ENCODE results near the gene NKAIN2. TPM values are rescaled to one million over a fixed set of nuclear protein-coding genes. Genes with fewer than 3 reads are reported as not detected.

Gene NKAIN2
- total and polyA plus RNA-seq, 7 donors, result 0.08 to 13.5 (median 1.1) TPM

DNA sequence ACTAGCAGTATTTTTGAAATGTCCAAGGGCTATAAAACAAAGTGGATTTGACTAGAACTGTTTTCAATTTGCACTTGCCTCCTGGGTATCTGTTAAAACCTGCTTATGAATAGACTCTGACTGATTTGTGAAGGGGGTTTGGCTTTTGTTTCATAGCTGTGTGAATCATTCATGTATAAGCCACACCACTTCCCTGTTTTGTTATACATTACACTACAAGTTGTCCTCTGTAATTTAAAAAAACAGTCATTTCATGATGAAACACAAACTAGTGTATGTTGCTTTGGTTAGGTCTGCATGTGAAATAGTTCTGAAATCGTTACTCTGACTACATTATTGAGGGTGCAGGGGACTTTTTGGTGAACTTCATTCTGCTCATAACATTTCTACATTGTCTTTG lies 121.7 kb downstream of the NKAIN2 start:
- Histone ChIP-seq H3K4me1 (no peaks in the 10 kb centered on the region), H3K36me3 (ENCODE audit: insufficient read depth in 1 of 2, low read depth in 1 of 2) (no peaks in the 10 kb centered on the region), H3K27ac (no peak overlapping the region), H3K4me3 (no peak overlapping the region), H3K9me3 (no peaks in the 10 kb centered on the region), H3K27me3 (ENCODE audit: insufficient read depth in 3 of 3, low read length in 2 of 3) (no peaks in the 10 kb centered on the region)
- no peak for DNase-seq
- no peak for ATAC-seq
- TF ChIP-seq CTCF (IDR thresholded peaks at IDR 0.05), result no peak
- 40 to 69% (median 47%) methylated on average over 1 of the region's 1 CpG for WGBS, 3 donors
- intact Hi-C loops (cut with DNase I), result no loop called here

DNA sequence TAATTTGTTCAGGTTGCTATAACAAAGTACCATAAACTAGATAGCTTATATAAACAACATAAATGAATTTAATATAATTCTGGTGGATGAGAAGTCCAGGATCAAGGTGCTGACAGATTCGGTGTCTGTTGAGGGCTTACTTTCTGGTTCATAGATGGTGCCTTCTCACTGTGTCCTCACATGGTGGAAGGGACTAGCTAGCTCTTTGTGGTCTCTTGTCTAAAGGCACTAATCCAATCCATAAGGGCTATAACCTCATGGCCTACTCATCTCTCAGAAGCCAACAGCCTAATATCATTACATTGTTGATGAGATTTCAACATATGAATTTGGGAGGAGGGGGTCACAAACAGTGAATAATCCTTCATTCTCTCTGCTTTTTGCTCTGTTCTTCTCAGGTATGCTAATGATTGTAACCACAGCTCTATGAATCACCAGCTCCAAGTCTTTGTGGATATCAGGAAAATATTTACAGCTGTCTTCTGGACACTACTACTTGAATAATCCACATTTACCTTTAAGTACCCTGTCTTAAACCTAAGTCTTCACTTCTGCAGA lies 122.3 kb downstream of the NKAIN2 start:
- Histone ChIP-seq H3K4me1 (no peaks in the 10 kb centered on the region), H3K27me3 (ENCODE audit: insufficient read depth in 3 of 3, low read length in 2 of 3) (no peaks in the 10 kb centered on the region), H3K4me3 (no peak overlapping the region), H3K9me3 (no peaks in the 10 kb centered on the region), H3K27ac (no peak overlapping the region), H3K36me3 (ENCODE audit: insufficient read depth in 1 of 2, low read depth in 1 of 2) (no peaks in the 10 kb centered on the region)
- WGBS, 3 donors, result 86 to 97% (median 90%) methylated on average over 1 of the region's 1 CpG
- TF ChIP-seq CTCF (IDR thresholded peaks at IDR 0.05), result no peak
- intact Hi-C loops (cut with DNase I), result no loop called here
- ATAC-seq, result no peak
- DNase-seq, result no peak

DNA sequence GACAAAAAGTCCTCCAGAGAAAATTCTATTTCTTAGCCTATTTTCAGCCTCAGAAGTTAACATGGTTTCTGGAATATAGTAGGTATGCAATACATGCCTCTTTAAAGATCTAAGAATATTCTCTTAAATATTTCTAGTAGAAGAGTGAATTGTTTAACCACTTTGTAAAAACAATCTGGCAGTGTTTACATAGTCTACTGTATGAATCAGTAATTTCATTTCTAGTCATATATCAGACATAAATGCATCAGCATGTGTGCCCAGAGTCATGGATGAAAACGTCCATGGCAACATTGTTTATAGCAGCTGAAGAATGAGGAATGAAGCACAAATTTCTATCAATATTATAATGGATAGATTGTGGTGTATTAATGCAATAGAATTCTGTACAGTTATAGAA lies 124.9 kb downstream of the NKAIN2 start:
- Histone ChIP-seq H3K27ac (no peak overlapping the region), H3K27me3 (ENCODE audit: insufficient read depth in 3 of 3, low read length in 2 of 3) (no peaks in the 10 kb centered on the region), H3K4me3 (no peak overlapping the region), H3K36me3 (ENCODE audit: insufficient read depth in 1 of 2, low read depth in 1 of 2) (no peaks in the 10 kb centered on the region), H3K4me1 (no peaks in the 10 kb centered on the region), H3K9me3 (no peaks in the 10 kb centered on the region)
- WGBS, 3 donors, result 22 to 44% (median 29%) methylated on average over 1 of the region's 1 CpG
- ATAC-seq, result no peak
- intact Hi-C loops (cut with DNase I), result no loop called here
- DNase-seq, result no peak
- TF ChIP-seq CTCF (IDR thresholded peaks at IDR 0.05), result no peak

GRCh38 chr6:123931928-123932327 lies 128.3 kb downstream of the NKAIN2 start:
- Histone ChIP-seq H3K4me1 (no peaks in the 10 kb centered on the region), H3K36me3 (ENCODE audit: insufficient read depth in 1 of 2, low read depth in 1 of 2) (no peaks in the 10 kb centered on the region), H3K9me3 (no peaks in the 10 kb centered on the region), H3K27me3 (ENCODE audit: insufficient read depth in 3 of 3, low read length in 2 of 3) (no peaks in the 10 kb centered on the region), H3K4me3 (no peak overlapping the region), H3K27ac (no peak overlapping the region)
- no peak for ATAC-seq
- WGBS, 3 donors, result 74 to 84% (median 76%) methylated on average over 3 of the region's 3 CpGs
- DNase-seq, result no peak
- TF ChIP-seq CTCF (IDR thresholded peaks at IDR 0.05), result no peak
- intact Hi-C loops (cut with DNase I), result no loop called here

DNA sequence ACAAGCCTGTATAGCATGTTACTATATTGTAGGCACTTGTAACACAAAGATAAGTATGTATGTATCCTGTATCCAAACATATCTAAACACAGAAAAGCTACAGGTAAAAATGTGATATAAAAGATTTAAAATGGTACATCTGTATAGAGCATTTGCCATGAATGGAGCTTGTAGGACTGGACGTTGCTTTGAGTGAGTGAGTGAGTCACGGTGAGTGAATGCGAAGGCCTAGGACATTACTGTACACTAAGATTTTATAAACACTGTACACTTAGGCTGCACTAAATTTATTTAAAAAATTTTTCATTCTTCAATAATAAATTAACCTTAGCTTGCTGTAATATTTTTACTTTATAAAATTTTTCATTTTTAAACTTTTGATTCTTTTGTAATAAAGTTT lies 136.9 kb downstream of the NKAIN2 start:
- Histone ChIP-seq H3K27me3 (ENCODE audit: insufficient read depth in 3 of 3, low read length in 2 of 3) (no peaks in the 10 kb centered on the region), H3K4me1 (peaks cover 25% of the 10 kb centered on the region), H3K4me3 (no peak overlapping the region), H3K27ac (no peak overlapping the region), H3K36me3 (ENCODE audit: insufficient read depth in 1 of 2, low read depth in 1 of 2) (no peaks in the 10 kb centered on the region), H3K9me3 (no peaks in the 10 kb centered on the region)
- 85 to 89% (median 88%) methylated on average over 3 of the region's 3 CpGs for WGBS, 3 donors
- ATAC-seq (no peak), DNase-seq (no peak)
- TF ChIP-seq CTCF (IDR thresholded peaks at IDR 0.05), result no peak
- intact Hi-C loops (cut with DNase I), result no loop called here
